ENCODE data around the gene CACYBP. TPM values are rescaled to one million over a fixed set of nuclear protein-coding genes. Genes with fewer than 3 reads are reported as not detected.
"Not testable (repeated sequence)": the region's sequence is repeated elsewhere in the genome, so short reads cannot be mapped to it uniquely, and the experiment has no call there.

The CACYBP gene
- total and polyA plus RNA-seq, 2 donors (not counting 3 experiments of a cell fraction or from before 2014, with no cell fraction given): 29.5 to 149 TPM

DNA sequence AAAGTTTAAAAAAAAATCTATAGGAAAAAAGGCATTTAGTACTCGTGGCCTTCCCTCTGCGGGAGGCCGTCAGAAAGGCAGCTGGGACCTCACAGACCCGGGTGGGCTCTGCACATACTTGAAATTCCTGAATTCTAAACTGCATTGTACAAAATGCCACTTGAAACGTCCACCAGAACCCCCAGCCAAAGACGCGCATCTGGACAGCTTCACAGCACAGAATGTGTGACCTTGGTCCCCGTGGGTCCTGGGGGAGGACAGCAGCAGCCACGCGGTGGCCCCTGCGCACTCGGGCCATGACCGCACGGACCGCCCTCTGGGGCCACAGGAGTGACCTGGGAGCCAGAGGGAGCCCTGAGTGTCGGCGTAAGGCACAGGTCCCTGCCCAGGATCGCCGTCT, 44.1 kb downstream of the CACYBP start:
- Histone ChIP-seq H3K79me2 (ENCODE audit: control insufficient read depth, insufficient read depth, low read length) (no peaks in the 10 kb centered on the region), H3K36me3 (ENCODE audit: control insufficient read depth in 2 of 2, extremely low read depth in 1 of 2, insufficient read depth in 2 of 2, low read length in 2 of 2) (no peaks in the 10 kb centered on the region), H3K9me3 (replicated peaks; ENCODE audit: control insufficient read depth, insufficient read depth, low read length) (no peaks in the 10 kb centered on the region), H3K4me1 (ENCODE audit: control insufficient read depth, extremely low read depth, insufficient read depth, low read length) (no peaks in the 10 kb centered on the region), H3K9me1 (replicated peaks; ENCODE audit: control insufficient read depth, extremely low read depth, insufficient read depth, low read length) (no peaks in the 10 kb centered on the region), H3K9ac (replicated peaks; ENCODE audit: extremely low read depth, insufficient read depth, low read length) (no peak overlapping the region), H3K27ac (ENCODE audit: insufficient read depth, low read depth, low read length) (no peak overlapping the region), H3K27me3 (ENCODE audit: control insufficient read depth in 2 of 2, insufficient read depth in 2 of 2, low read length in 2 of 2) (no peaks in the 10 kb centered on the region), H4K20me1 (replicated peaks; ENCODE audit: control insufficient read depth, extremely low read depth, insufficient read depth, low read length) (no peaks in the 10 kb centered on the region), H2AFZ (ENCODE audit: low read depth, low read length) (no peak overlapping the region), H3K4me2 (ENCODE audit: insufficient read depth, low read length) (no peak overlapping the region), H3K4me3 (replicated peaks in 1 of 3; ENCODE audit: insufficient read depth in 1 of 3, low read depth in 1 of 3, low read length in 3 of 3) (no peak overlapping the region)
- POLR2A ChIA-PET: no interaction called here
- FAIRE-seq (no peak), DNase-seq (ENCODE audit: low read depth, low spot score) (no peak)
- dilution Hi-C loops (cut with MboI; ENCODE audit: extremely low pct_ligation_motif_present, low sequenced_read_pairs): no loop called here
- TF ChIP-seq MYC (IDR thresholded peaks at IDR 0.05; ENCODE audit: low read depth, low read length) (no peak), JUN (IDR thresholded peaks at IDR 0.05; ENCODE audit: borderline replicate concordance, insufficient read depth, insufficient read length, low read depth) (no peak), POLR2AphosphoS5 (IDR thresholded peaks at IDR 0.05; ENCODE audit: insufficient read depth, low read depth, low read length) (no peak), EZH2 (IDR thresholded peaks at IDR 0.05; ENCODE audit: borderline replicate concordance, low read depth, low read length, severe bottlenecking) (no peak), FOS (IDR thresholded peaks at IDR 0.05; ENCODE audit: borderline replicate concordance, insufficient read depth, low read length) (no peak), POLR2A (IDR thresholded peaks at IDR 0.05; ENCODE audit: low read depth, low read length) (no peak), GATA2 (IDR thresholded peaks at IDR 0.05; ENCODE audit: insufficient read depth, insufficient read length, low read depth, low read length) (no peak)
- TF ChIP-seq, protein P1, sequence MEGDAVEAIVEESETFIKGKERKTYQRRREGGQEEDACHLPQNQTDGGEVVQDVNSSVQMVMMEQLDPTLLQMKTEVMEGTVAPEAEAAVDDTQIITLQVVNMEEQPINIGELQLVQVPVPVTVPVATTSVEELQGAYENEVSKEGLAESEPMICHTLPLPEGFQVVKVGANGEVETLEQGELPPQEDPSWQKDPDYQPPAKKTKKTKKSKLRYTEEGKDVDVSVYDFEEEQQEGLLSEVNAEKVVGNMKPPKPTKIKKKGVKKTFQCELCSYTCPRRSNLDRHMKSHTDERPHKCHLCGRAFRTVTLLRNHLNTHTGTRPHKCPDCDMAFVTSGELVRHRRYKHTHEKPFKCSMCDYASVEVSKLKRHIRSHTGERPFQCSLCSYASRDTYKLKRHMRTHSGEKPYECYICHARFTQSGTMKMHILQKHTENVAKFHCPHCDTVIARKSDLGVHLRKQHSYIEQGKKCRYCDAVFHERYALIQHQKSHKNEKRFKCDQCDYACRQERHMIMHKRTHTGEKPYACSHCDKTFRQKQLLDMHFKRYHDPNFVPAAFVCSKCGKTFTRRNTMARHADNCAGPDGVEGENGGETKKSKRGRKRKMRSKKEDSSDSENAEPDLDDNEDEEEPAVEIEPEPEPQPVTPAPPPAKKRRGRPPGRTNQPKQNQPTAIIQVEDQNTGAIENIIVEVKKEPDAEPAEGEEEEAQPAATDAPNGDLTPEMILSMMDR (IDR thresholded peaks at IDR 0.05; ENCODE audit: extremely low read depth in 1 of 2, insufficient read depth in 1 of 2, low read depth in 1 of 2, low read length in 2 of 2): no peak
- TF ChIP-seq, protein P2, sequence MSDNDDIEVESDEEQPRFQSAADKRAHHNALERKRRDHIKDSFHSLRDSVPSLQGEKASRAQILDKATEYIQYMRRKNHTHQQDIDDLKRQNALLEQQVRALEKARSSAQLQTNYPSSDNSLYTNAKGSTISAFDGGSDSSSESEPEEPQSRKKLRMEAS (IDR thresholded peaks at IDR 0.05; ENCODE audit: insufficient read depth, insufficient read length): no peak
- BruUV-seq (replicated peaks): no TSS peak
- CTCF ChIA-PET: no interaction called here
- intact Hi-C loops (cut with micrococcal nuclease): no loop called here

DNA sequence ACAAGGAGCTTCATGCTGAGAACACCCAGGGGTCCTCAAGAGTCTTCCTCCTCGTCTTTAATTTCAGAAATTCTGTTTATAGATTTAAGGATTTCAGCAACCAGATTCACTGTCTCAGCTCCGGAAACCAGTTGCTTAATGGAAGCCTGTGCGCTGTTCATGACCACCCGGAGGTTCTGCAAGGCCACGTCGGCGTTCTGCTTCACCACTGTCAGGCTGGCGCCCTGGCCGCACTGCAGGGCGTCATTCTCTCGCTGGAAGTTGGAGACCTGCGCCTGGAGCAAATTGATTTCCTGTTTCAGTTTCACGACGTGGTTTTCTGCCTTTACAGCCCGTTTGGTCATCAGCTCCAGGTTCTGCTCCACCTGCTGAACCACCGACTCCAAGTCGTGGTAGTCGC, 44.8 kb downstream of the CACYBP start:
- H3K9me3 ChIP-seq (replicated peaks; ENCODE audit: control insufficient read depth, insufficient read depth, low read length); H2AFZ ChIP-seq (ENCODE audit: low read depth, low read length); CTCF ChIA-PET; H3K79me2 ChIP-seq (ENCODE audit: control insufficient read depth, insufficient read depth, low read length); H3K9ac ChIP-seq (replicated peaks; ENCODE audit: extremely low read depth, insufficient read depth, low read length); H3K27me3 ChIP-seq (ENCODE audit: control insufficient read depth in 2 of 2, insufficient read depth in 2 of 2, low read length in 2 of 2); H3K4me2 ChIP-seq (ENCODE audit: insufficient read depth, low read length); H3K27ac ChIP-seq (ENCODE audit: insufficient read depth, low read depth, low read length); H3K4me1 ChIP-seq (ENCODE audit: control insufficient read depth, extremely low read depth, insufficient read depth, low read length); H3K4me3 ChIP-seq (replicated peaks in 1 of 3; ENCODE audit: insufficient read depth in 1 of 3, low read depth in 1 of 3, low read length in 3 of 3); H3K9me1 ChIP-seq (replicated peaks; ENCODE audit: control insufficient read depth, extremely low read depth, insufficient read depth, low read length); intact Hi-C loops (cut with micrococcal nuclease); H4K20me1 ChIP-seq (replicated peaks; ENCODE audit: control insufficient read depth, extremely low read depth, insufficient read depth, low read length); POLR2A ChIA-PET; FAIRE-seq; DNase-seq (ENCODE audit: low read depth, low spot score); dilution Hi-C loops (cut with MboI; ENCODE audit: extremely low pct_ligation_motif_present, low sequenced_read_pairs); H3K36me3 ChIP-seq (ENCODE audit: control insufficient read depth in 2 of 2, extremely low read depth in 1 of 2, insufficient read depth in 2 of 2, low read length in 2 of 2); BruUV-seq (replicated peaks): not testable (repeated sequence)
